CD4-positive, alpha-beta memory T cell (primary cell): ENCODE measurements around the gene PBX4. TPM values are rescaled to one million over a fixed set of nuclear protein-coding genes. Genes with fewer than 3 reads are reported as not detected.

Source experiments
- polyA plus RNA-seq, 2 donors: library from polyadenylated mRNA; unstranded; fragments of 300-500 nt; fragmentation: Illumina TruSeq; gene quantifications; one replicate each; pipeline ENCODE4 v1.2.3, GENCODE V29; 2021
- total RNA-seq, 2 experiments: library from RNA; stranded (reverse); gene quantifications; one replicate each; pipeline ENCODE4 v1.2.3, GENCODE V29; 2021

PBX4 gene
- total and polyA plus RNA-seq, 4 experiments from 2014 or later: 3.9 to 56.3 (median 29.1) TPM

Other genes starting within 250 kb of the PBX4 start
- 100 to 1,000 TPM; 101 to 108 TPM for gene GATAD2A, start 213.0 kb downstream of the PBX4 start, total RNA-seq
- gene GATAD2A, start 213.0 kb downstream of the PBX4 start, polyA plus RNA-seq: 10 to 100 TPM in 1 of 2 donors, 1 to 10 TPM in 1; 3.8 to 30.6 TPM
- gene TSSK6, start 103.1 kb downstream of the PBX4 start, total RNA-seq: 10 to 100 TPM in 1 of 2 experiments, 1 to 10 TPM in 1; 9.7 to 10.4 TPM
- 1 to 10 TPM; 1.1 to 2.0 TPM for gene TSSK6, start 103.1 kb downstream of the PBX4 start, polyA plus RNA-seq
- 100 to 1,000 TPM; 191 to 199 TPM for gene NDUFA13, start 102.5 kb downstream of the PBX4 start, total RNA-seq
- 100 to 1,000 TPM; 264 to 316 TPM for gene NDUFA13, start 102.5 kb downstream of the PBX4 start, polyA plus RNA-seq
- gene YJEFN3, start 89.8 kb downstream of the PBX4 start, total RNA-seq: 10 to 100 TPM; 15.6 to 18.7 TPM
- gene YJEFN3, start 89.8 kb downstream of the PBX4 start, polyA plus RNA-seq: under 1 TPM in 1 of 2 donors, not detected in 1; 0.25 TPM
- gene CILP2, start 80.4 kb downstream of the PBX4 start, total RNA-seq: under 1 TPM; 0.09 to 0.14 TPM
- not detected for gene CILP2, start 80.4 kb downstream of the PBX4 start, polyA plus RNA-seq
- 10 to 100 TPM; 70.7 to 72.4 TPM for gene LPAR2, start 9.5 kb upstream of the PBX4 start, total RNA-seq
- 10 to 100 TPM; 27.2 to 37.7 TPM for gene LPAR2, start 9.5 kb upstream of the PBX4 start, polyA plus RNA-seq
- 100 to 1,000 TPM; 101 to 105 TPM for gene GMIP, start 25.0 kb upstream of the PBX4 start, total RNA-seq
- gene GMIP, start 25.0 kb upstream of the PBX4 start, polyA plus RNA-seq: 10 to 100 TPM; 28.4 to 49.7 TPM
- gene ATP13A1, start 45.0 kb upstream of the PBX4 start, total RNA-seq: 100 to 1,000 TPM; 137 to 139 TPM
- gene ATP13A1, start 45.0 kb upstream of the PBX4 start, polyA plus RNA-seq: 10 to 100 TPM; 21.3 to 54.7 TPM
- 100 to 1,000 TPM; 152 to 156 TPM for gene ZNF101, start 50.2 kb upstream of the PBX4 start, total RNA-seq
- gene ZNF101, start 50.2 kb upstream of the PBX4 start, polyA plus RNA-seq: 100 to 1,000 TPM in 1 of 2 donors, 10 to 100 TPM in 1; 97.3 to 113 TPM
- 10 to 100 TPM; 31.2 to 32.2 TPM for gene ZNF14, start 114.4 kb upstream of the PBX4 start, total RNA-seq
- 10 to 100 TPM; 13.9 to 22.7 TPM for gene ZNF14, start 114.4 kb upstream of the PBX4 start, polyA plus RNA-seq
- gene ZNF506, start 203.1 kb upstream of the PBX4 start, total RNA-seq: 10 to 100 TPM; 76.4 to 80.5 TPM
- gene ZNF506, start 203.1 kb upstream of the PBX4 start, polyA plus RNA-seq: 10 to 100 TPM in 1 of 2 donors, 1 to 10 TPM in 1; 9.6 to 29.2 TPM
- gene ZNF253, start 247.2 kb upstream of the PBX4 start, total RNA-seq: 10 to 100 TPM; 23.8 to 25.8 TPM
- 1 to 10 TPM; 5.5 to 8.8 TPM for gene ZNF253, start 247.2 kb upstream of the PBX4 start, polyA plus RNA-seq